HL-60 (cell line): ENCODE data around the gene ZFYVE27.

Source experiments
- CTCF ChIP-seq: IDR thresholded peaks from one replicate; pipeline ENCODE4 v1.5.1; 2011; ENCODE audit warnings: low read length, control low read depth, inconsistent platforms; ENCODE audit not compliant: insufficient read depth
- GABPA ChIP-seq: IDR thresholded peaks from 2 replicates; pipeline ENCODE4 v1.6.1; 2012; ENCODE audit warnings: low read depth
- POLR2AphosphoS5 ChIP-seq: IDR thresholded peaks from 2 replicates; pipeline ENCODE4 v1.6.1; 2012; ENCODE audit warnings: low read depth
- REST ChIP-seq: IDR thresholded peaks from 2 replicates; pipeline ENCODE4 v1.6.1; 2012; ENCODE audit warnings: low read depth; ENCODE audit not compliant: insufficient replicate concordance
- SPI1 ChIP-seq: IDR thresholded peaks from 2 replicates; pipeline ENCODE4 v1.6.1; 2012; ENCODE audit warnings: low read depth, mild to moderate bottlenecking, borderline replicate concordance

GRCh38 chr10:97718178-97718577 lies 18.8 kb upstream of the ZFYVE27 start:
- TF ChIP-seq CTCF (no peak), REST (no peak), POLR2AphosphoS5 (no peak), GABPA (no peak), SPI1 (peak; percentile 88)
